GM19328 (cell line): Measurements from ENCODE around the gene NSF.
"Not testable (repeated sequence)": the region's sequence is repeated elsewhere in the genome, so short reads cannot be mapped to it uniquely, and the experiment has no call there.

Source experiments
- ATAC-seq: cut with Tn5 transposase; IDR thresholded peaks from one replicate; pipeline ENCODE4 v1.9.1; 2021; ENCODE audit warnings: mild to moderate bottlenecking, moderate library complexity; ENCODE audit not compliant: unreplicated experiment

The NSF gene

GRCh38 chr17:46753776-46754175, 163.3 kb downstream of the NSF start:
- ATAC-seq: no peak

GRCh38 chr17:46756081-46756735, 165.7 kb downstream of the NSF start:
- ATAC-seq: no peak

- ATAC-seq: no peak
Observed at GRCh38 chr17:46756861-46757260, 166.4 kb downstream of the NSF start.

GRCh38 chr17:46757588-46757987, 167.1 kb downstream of the NSF start:
- ATAC-seq: not testable (repeated sequence)

- no peak for ATAC-seq
Observed at GRCh38 chr17:46758614-46759013, 168.1 kb downstream of the NSF start.

GRCh38 chr17:46759141-46759540, 168.7 kb downstream of the NSF start:
- no peak for ATAC-seq

GRCh38 chr17:46763416-46763815, 172.9 kb downstream of the NSF start:
- no peak for ATAC-seq

- no peak for ATAC-seq
Observed at GRCh38 chr17:46764000-46764708, 173.7 kb downstream of the NSF start.

- ATAC-seq: no peak
Observed at GRCh38 chr17:46764709-46765401, 174.4 kb downstream of the NSF start.

GRCh38 chr17:46765453-46765852, 175.0 kb downstream of the NSF start:
- no peak for ATAC-seq

GRCh38 chr17:46766493-46767491, 176.3 kb downstream of the NSF start:
- ATAC-seq: no peak

GRCh38 chr17:46768540-46768870, 178.0 kb downstream of the NSF start:
- ATAC-seq: no peak

GRCh38 chr17:46768896-46769295, 178.4 kb downstream of the NSF start:
- ATAC-seq: not testable (repeated sequence)

GRCh38 chr17:46769531-46770438, 179.3 kb downstream of the NSF start:
- ATAC-seq: no peak

GRCh38 chr17:46770439-46770817, 180.0 kb downstream of the NSF start:
- no peak for ATAC-seq

GRCh38 chr17:46770818-46771560, 180.5 kb downstream of the NSF start:
- no peak for ATAC-seq

GRCh38 chr17:46771561-46772474, 181.3 kb downstream of the NSF start:
- no peak for ATAC-seq
